Trophoblast cell (in vitro differentiated cells and primary cell): ENCODE measurements around the gene E2F2.
A peak's percentile ranks its signal among the peaks of the same experiment; 100 is the strongest.

ENCODE experiments used
- DNase-seq, 2 donors: peaks; one replicate each; pipeline ENCODE4 v3.0.0-alpha.2; 2016
- H2AFZ ChIP-seq: 2 replicates; pipeline ENCODE4 v1.6.1; 2013; ENCODE audit warnings: low read length, moderate library complexity, mild to moderate bottlenecking; ENCODE audit not compliant: insufficient read depth, poor library complexity
- H2AK5ac ChIP-seq: 2 replicates; pipeline ENCODE4 v1.6.1; 2013; ENCODE audit warnings: mild to moderate bottlenecking, low read length
- H2BK120ac ChIP-seq: 2 replicates; pipeline ENCODE4 v1.6.1; 2013; ENCODE audit warnings: low read length, mild to moderate bottlenecking, moderate library complexity; ENCODE audit not compliant: insufficient read depth, poor library complexity
- H2BK12ac ChIP-seq: 2 replicates; pipeline ENCODE4 v1.6.1; 2013; ENCODE audit warnings: mild to moderate bottlenecking, low read length, moderate library complexity
- H2BK5ac ChIP-seq: 2 replicates; pipeline ENCODE4 v1.6.1; 2013; ENCODE audit warnings: low read length, low read depth, moderate library complexity, mild to moderate bottlenecking; ENCODE audit not compliant: poor library complexity
- H3K14ac ChIP-seq: 2 replicates; pipeline ENCODE4 v1.6.1; 2013; ENCODE audit warnings: mild to moderate bottlenecking, low read length
- H3K18ac ChIP-seq: 2 replicates; pipeline ENCODE4 v1.6.1; 2013; ENCODE audit warnings: mild to moderate bottlenecking, low read length
- H3K23ac ChIP-seq: 2 replicates; pipeline ENCODE4 v1.6.1; 2013; ENCODE audit warnings: low read length
- H3K27ac ChIP-seq: 2 replicates; pipeline ENCODE4 v1.5.1; 2013; ENCODE audit warnings: low read depth, mild to moderate bottlenecking, inconsistent platforms, low read length, moderate library complexity
- H3K27me3 ChIP-seq: 2 replicates; pipeline ENCODE4 v1.6.1; 2013; ENCODE audit warnings: inconsistent platforms, mild to moderate bottlenecking, low read length, moderate library complexity; ENCODE audit not compliant: insufficient read depth
- H3K36me3 ChIP-seq, 2 experiments: 1 replicate in 1 of 2; 2 replicates in 1 of 2; pipeline ENCODE4 v1.6.1; 2013; ENCODE audit warnings: low read length in 2 of 2, mild to moderate bottlenecking in 2 of 2, moderate library complexity in 1 of 2; ENCODE audit not compliant: insufficient read depth in 2 of 2, control insufficient read depth in 1 of 2
- H3K4ac ChIP-seq: 2 replicates; pipeline ENCODE4 v1.6.1; 2013; ENCODE audit warnings: low read depth, mild to moderate bottlenecking, low read length, moderate library complexity
- H3K4me1 ChIP-seq, 2 experiments: 1 replicate in 1 of 2; 2 replicates in 1 of 2; pipeline ENCODE4 v1.6.1; 2013; ENCODE audit warnings: low read length in 2 of 2, mild to moderate bottlenecking in 2 of 2, moderate library complexity in 1 of 2; ENCODE audit not compliant: insufficient read depth in 2 of 2, control insufficient read depth in 1 of 2
- H3K4me2 ChIP-seq: 2 replicates; pipeline ENCODE4 v1.6.1; 2013; ENCODE audit warnings: inconsistent platforms, mild to moderate bottlenecking, low read length, moderate library complexity
- H3K4me3 ChIP-seq: 2 replicates; pipeline ENCODE4 v1.5.1; 2013; ENCODE audit warnings: mild to moderate bottlenecking, low read depth, low read length, inconsistent platforms
- H3K79me1 ChIP-seq: one replicate; pipeline ENCODE4 v1.6.1; 2013; ENCODE audit warnings: low read length
- H3K79me2 ChIP-seq: 2 replicates; pipeline ENCODE4 v1.6.1; 2013; ENCODE audit warnings: low read length, mild to moderate bottlenecking; ENCODE audit not compliant: control insufficient read depth, insufficient read depth, poor library complexity
- H3K9ac ChIP-seq: 2 replicates; pipeline ENCODE4 v1.6.1; 2013; ENCODE audit warnings: mild to moderate bottlenecking, low read length
- H3K9me3 ChIP-seq: 2 replicates; pipeline ENCODE4 v1.6.1; 2013; ENCODE audit warnings: low read depth, mild to moderate bottlenecking, control low read depth, inconsistent platforms, low read length; ENCODE audit not compliant: insufficient read depth
- H4K12ac ChIP-seq: 2 replicates; pipeline ENCODE4 v1.6.1; 2013; ENCODE audit warnings: low read depth, mild to moderate bottlenecking, low read length, moderate library complexity
- H4K8ac ChIP-seq: 2 replicates; pipeline ENCODE4 v1.6.1; 2013; ENCODE audit warnings: low read depth, mild to moderate bottlenecking, low read length, moderate library complexity
- H4K91ac ChIP-seq: one replicate; pipeline ENCODE4 v1.6.1; 2013; ENCODE audit warnings: low read depth, mild to moderate bottlenecking, low read length, moderate library complexity
- WGBS: extraction: QIAGEN DNeasy Blood & Tissue Kit; methylation state at CpG from one replicate; pipeline ENCODE4 v1.1.7; 2013; ENCODE audit warnings: missing lambda C conversion rate; ENCODE audit not compliant: insufficient read length, insufficient coverage; ENCODE audit errors: extremely low coverage; 5-methylcytosine and 5-hydroxymethylcytosine counted together

E2F2 gene

DNA sequence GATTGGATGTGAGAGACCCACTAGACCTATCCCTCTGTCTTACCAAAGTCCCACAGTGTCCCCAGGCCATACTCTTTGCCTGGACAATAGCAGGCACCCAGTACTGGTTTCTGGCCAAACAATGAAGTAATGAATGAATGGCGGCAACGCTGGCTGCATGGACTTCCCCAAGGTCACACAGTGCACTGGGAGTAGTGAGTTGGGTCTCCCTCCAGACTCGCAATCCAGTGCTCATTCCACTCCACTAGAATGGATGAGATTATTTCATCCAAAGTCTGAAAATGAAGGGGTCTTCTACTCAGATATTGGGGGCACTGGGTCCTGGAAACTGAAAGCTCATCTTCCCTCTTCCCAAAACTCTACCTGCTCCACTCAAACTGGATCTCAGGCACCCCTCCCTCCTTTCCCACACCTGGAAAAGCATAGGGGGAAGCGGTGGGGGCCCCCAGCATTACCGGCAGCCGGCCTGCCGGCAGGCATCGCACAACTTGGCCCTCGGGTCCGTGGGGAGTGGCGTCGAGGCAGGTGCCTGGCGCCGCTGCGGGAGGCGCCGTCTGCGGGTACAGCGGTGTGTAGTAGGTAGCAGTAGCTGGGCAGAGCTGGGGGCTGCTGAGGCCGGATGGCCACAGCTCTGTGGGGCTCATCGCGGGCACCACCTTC, 816 bp downstream of the E2F2 start:
- H2BK12ac ChIP-seq: no peak overlapping the region
- no peak overlapping the region for H2AFZ ChIP-seq

DNA sequence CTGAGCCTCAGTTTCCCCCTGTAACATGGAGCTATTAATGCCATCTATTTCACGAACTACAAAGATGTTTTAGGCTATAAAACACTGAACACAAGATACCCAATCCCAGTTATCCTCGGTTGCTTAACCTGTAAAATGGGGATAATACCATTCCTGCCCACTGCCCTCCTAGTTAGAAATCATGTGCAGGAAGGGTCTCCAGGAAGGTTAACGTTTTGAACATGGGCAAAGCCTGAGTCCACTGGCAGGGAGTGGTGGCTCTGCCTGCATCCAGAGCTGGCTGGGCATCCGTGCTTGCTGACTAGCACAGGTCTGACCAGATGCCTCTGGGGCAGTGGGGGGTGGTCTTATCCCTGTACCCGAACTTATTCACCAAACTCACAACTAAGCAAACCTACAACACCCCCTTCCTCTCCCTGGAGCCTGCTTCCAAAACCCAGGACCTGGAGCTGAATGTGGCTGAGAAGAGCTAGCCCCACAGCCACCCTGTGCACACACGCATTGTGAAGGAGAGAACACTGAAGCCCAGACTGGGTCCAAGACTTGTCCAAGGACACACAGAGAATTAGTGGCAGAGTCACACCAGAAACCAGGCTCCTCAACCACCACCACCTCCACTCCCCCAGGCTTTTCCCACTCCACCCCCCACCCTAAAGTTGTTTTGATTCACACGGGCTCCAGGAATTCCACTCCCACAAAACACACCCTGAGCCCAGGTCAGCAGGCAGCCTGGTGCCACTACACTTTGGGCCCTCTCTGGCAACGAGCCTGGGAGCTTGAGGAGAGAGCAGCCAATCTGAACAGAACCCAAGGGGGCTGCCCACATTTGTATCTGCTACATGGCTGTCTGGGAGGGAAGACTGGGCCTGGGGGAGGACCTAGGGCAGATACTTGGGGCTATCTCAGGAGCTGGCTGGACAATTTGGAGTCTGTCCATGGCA, 1.6 kb downstream of the E2F2 start:
- Histone ChIP-seq H3K9me3 (no peaks in the 10 kb centered on the region), H3K18ac (no peak overlapping the region), H3K4me2 (peak overlapping the region; percentile 93), H3K23ac (no peak overlapping the region), H2AFZ (no peak overlapping the region), H2BK120ac (no peak overlapping the region), H3K27me3 (no peaks in the 10 kb centered on the region), H2AK5ac (no peak overlapping the region), H3K14ac (no peak overlapping the region), H3K4ac (no peak overlapping the region), H3K36me3 (no peaks in the 10 kb centered on the region), H2BK5ac (no peak overlapping the region), H2BK12ac (no peak overlapping the region), H3K9ac (no peak overlapping the region), H4K91ac (no peak overlapping the region), H3K27ac (no peak overlapping the region), H3K79me1 (peaks cover 5% of the 10 kb centered on the region), H4K8ac (no peak overlapping the region), H4K12ac (no peak overlapping the region), H3K4me3 (no peak overlapping the region), H3K4me1 (peaks cover 11 to 17% of the 10 kb centered on the region in 2 experiments), H3K79me2 (no peaks in the 10 kb centered on the region)
- WGBS: no CpG with 5 or more reads among the region's 8 CpGs
- no peak for DNase-seq

More for the DNA sequence above, 816 bp downstream of the E2F2 start:
- no peak overlapping the region for H2BK5ac ChIP-seq
- no peak overlapping the region for H3K18ac ChIP-seq
- H3K4me1 ChIP-seq: peaks cover 11 to 17% of the 10 kb centered on the region in 2 experiments
- H2AK5ac ChIP-seq: no peak overlapping the region
- H3K79me1 ChIP-seq: peaks cover 5% of the 10 kb centered on the region
- H3K27ac ChIP-seq: no peak overlapping the region
- no peaks in the 10 kb centered on the region for H3K79me2 ChIP-seq
- no peak overlapping the region for H3K9ac ChIP-seq
- H4K8ac ChIP-seq: no peak overlapping the region
- no peak overlapping the region for H4K91ac ChIP-seq
- no peaks in the 10 kb centered on the region for H3K36me3 ChIP-seq
- H3K23ac ChIP-seq: no peak overlapping the region
- H4K12ac ChIP-seq: no peak overlapping the region
- no peak overlapping the region for H3K14ac ChIP-seq
- no peak for DNase-seq
- no peaks in the 10 kb centered on the region for H3K9me3 ChIP-seq
- H3K4me2 ChIP-seq: peak overlapping the region; percentile 93
- no peak overlapping the region for H3K4ac ChIP-seq
- H2BK120ac ChIP-seq: no peak overlapping the region
- WGBS: no CpG with 5 or more reads among the region's 22 CpGs
- no peaks in the 10 kb centered on the region for H3K27me3 ChIP-seq
- H3K4me3 ChIP-seq: peak overlapping the region; percentile 69

DNA sequence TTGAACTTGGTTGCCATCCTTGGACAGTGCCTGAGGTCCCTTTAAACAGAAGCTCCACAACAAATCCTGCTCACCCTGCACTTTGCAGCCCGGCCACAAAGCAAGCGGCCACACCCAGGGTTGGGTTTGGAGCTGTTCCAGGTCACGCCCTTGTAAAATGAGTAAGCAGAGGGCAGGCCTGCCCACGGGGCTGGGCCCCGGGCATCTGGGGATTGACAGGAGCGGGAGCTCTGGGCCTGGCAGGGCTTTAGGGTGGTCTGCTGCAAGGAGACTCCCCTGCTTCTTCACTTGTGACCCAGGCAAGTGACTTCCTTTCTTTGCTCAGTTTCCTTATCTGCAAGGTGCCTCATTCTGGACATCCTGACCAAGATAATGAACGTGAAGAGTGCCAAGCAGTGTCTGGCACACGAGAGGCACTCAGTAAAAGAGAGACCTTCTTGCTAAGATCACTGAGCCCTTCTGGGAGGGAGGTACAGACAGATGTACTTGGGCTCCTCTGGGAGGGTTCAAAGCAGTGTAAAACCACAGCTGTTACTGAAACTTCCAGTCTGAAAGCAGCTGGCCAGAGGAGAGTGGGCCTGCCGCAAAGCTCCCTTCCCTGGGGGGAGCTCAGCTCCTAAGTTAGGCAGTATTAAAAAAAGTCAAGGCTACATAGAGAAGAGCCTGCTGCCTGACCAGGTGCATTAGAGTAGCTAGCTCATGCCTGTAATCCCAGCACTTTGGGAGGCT, 2.6 kb downstream of the E2F2 start:
- no peak overlapping the region for H2BK12ac ChIP-seq
- H4K91ac ChIP-seq: no peak overlapping the region
- no peaks in the 10 kb centered on the region for H3K9me3 ChIP-seq
- H3K4me2 ChIP-seq: no peak overlapping the region
- no peak overlapping the region for H4K12ac ChIP-seq
- H2AFZ ChIP-seq: no peak overlapping the region
- no peaks in the 10 kb centered on the region for H3K79me2 ChIP-seq
- H3K36me3 ChIP-seq: no peaks in the 10 kb centered on the region
- H3K14ac ChIP-seq: no peak overlapping the region
- no peaks in the 10 kb centered on the region for H3K27me3 ChIP-seq
- H4K8ac ChIP-seq: no peak overlapping the region
- no peak overlapping the region for H3K23ac ChIP-seq
- peaks cover 11 to 14% of the 10 kb centered on the region in 2 experiments for H3K4me1 ChIP-seq
- no peak overlapping the region for H2BK5ac ChIP-seq
- H2AK5ac ChIP-seq: no peak overlapping the region
- WGBS: no CpG with 5 or more reads among the region's 9 CpGs
- DNase-seq: peak; percentile 37 to 57
- H2BK120ac ChIP-seq: no peak overlapping the region
- H3K18ac ChIP-seq: no peak overlapping the region
- no peak overlapping the region for H3K4me3 ChIP-seq
- no peak overlapping the region for H3K9ac ChIP-seq
- H3K79me1 ChIP-seq: peaks cover 5% of the 10 kb centered on the region
- no peak overlapping the region for H3K27ac ChIP-seq
- H3K4ac ChIP-seq: no peak overlapping the region

DNA sequence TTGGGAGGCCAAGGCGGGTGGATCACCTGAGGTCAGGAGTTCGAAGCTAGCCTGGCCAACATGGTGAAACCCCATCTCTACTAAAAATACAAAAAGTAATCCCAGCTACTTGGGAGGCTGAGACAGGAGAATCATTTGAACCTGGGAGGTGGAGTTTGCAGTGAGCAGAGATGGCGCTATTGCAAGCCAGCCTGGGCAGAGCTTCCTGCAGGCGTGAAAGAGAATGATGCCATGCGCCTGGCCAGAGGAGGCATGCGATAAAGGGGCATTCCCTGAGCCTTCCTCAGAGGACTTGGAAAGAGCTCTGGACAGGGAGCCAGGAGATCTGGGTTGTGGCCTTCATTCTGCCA, 3.2 kb downstream of the E2F2 start:
- Histone ChIP-seq H2AK5ac (no peak overlapping the region), H3K4me1 (peaks cover 11 to 14% of the 10 kb centered on the region in 2 experiments), H3K14ac (no peak overlapping the region), H3K79me1 (peaks cover 5% of the 10 kb centered on the region), H3K36me3 (no peaks in the 10 kb centered on the region), H2BK5ac (no peak overlapping the region), H3K79me2 (no peaks in the 10 kb centered on the region), H3K4me2 (no peak overlapping the region), H3K27me3 (no peaks in the 10 kb centered on the region), H3K27ac (no peak overlapping the region), H4K12ac (no peak overlapping the region), H3K4ac (no peak overlapping the region), H2AFZ (no peak overlapping the region), H3K9ac (no peak overlapping the region), H4K91ac (no peak overlapping the region), H4K8ac (no peak overlapping the region), H2BK12ac (no peak overlapping the region), H3K4me3 (no peak overlapping the region), H3K18ac (no peak overlapping the region), H2BK120ac (no peak overlapping the region), H3K9me3 (no peaks in the 10 kb centered on the region), H3K23ac (no peak overlapping the region)
- whole genome bisulfite sequencing: no CpG with 5 or more reads among the region's 6 CpGs
- no peak for DNase-seq
